C1 segment of cervical spinal cord (tissue), 14 donors: ENCODE data around the gene KLF13.

ENCODE experiments used
- DNase-seq, 14 donors: peaks; one replicate each; lab custom pipeline; 2025; lab: John Stamatoyannopoulos, UW

Gene KLF13

GRCh38 chr15:31361764-31362515 is 35.3 kb downstream of the KLF13 start:
- DNase-seq = no peak

DNA sequence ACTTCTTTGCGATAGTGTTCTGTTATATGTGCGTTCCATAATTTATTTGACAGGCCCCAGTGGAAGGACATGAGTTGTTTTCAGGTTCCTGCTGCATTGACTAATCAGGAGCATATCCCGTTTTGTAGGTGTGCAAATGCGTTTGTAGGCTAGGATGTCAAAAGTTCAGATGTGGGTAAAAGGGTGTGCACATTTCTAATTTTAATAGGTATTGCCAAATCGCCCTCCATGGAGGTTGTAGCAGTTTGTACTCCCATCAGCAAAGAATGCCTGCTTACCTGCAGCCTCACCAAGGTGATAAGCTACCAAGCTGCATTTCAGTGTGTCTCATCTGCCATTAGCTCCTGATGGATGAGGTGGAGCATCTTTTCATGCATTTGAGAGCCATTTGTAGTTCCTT is 36.3 kb downstream of the KLF13 start:
- DNase-seq = no peak

GRCh38 chr15:31364301-31365031 is 37.8 kb downstream of the KLF13 start:
- peak in 2 of 14 donors; percentile 29 to 64 for DNase-seq

GRCh38 chr15:31365032-31365654 is 38.5 kb downstream of the KLF13 start:
- DNase-seq = no peak

DNA sequence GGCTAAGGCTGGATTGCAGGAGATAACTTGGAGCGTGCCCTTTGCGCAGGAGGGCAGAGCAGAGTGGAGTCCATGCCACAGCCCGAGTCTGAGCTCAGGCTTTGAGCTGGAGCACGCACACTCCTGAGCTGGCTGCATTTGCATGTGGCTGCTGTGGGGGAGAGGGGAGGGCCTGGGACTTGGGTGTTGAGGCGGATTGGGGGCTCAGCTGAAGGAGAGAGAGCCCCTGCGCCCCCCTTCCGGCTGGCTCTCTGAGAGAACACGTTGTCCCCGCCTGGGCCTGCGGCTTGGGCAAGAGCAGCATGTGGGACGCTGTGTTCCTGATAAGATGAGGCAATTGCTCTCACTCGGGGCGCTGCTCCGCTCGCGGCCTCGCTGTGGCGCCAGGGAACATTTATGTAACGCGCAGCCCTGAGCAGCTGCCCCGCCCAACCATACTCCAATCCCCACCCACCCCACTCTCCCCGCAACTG is 39.1 kb downstream of the KLF13 start:
- peak in 13 of 14 donors; percentile 18 to 96 (median 83) for DNase-seq

DNA sequence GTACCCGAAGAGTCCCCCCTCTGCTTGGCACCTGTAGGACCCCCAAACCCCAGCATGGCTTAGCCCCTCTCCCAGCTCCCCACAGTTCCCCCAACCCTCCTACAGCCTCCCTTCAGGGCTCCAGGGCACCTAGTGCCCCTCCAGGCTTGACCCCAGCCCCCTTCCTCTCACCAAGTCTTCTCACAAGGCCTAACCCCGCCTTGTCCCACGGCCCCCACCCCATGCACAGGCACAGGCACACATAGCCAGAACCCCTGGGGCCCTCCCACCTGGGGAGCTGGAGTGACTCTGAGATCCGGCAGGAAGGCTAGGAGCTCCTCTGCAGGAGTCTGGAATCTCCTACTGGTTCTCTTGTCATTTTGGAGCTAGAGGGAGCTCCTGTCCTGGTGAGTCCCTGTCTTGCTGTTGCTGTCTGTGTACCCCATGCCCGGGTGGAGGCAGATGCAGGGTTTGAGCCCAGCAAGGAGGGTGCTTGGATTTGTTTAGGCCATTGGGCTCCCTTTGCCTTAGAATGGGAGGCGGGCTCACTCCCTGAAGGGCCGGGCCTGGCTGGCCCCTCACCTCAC is 39.6 kb downstream of the KLF13 start:
- peak in 2 of 14 donors; percentile 68 to 84 for DNase-seq

DNA sequence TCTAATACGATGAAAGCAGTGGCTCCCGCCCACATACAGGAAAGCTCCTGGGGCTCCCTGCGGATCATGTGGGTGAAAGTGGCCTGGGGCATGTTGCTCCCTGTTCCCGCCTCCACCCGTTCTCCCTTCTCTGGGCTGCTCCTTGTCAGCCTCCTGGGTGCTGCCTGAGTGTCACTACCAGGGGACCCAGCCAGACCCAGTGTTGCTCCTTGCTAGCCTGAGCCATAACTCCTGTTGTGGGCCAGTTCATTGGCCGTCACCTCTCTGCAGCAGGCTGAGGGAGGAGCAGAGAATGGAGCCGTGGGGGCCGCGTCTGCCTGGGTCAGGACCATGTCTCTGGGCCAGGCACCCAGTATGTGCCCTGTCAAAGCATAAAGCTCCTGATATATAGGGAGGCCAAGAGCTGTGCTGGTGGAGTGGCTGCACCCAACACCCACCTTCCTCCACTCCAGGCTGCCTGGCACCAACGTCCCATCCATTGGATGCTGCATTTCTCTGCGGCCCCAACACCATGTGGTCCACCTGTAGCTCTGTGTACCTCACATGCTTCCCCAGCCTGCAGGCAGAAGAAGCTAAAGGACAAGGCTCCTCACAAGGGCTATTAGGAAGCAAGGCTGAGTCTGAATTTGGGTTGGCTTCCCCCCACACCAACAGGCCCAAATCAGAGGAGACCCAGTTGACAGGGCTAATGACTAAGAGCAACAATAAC is 40.5 kb downstream of the KLF13 start:
- DNase-seq = peak in 1 of 14 donors; percentile 74

GRCh38 chr15:31367730-31368344 is 41.2 kb downstream of the KLF13 start:
- no peak for DNase-seq

- no peak for DNase-seq
Observed at GRCh38 chr15:31369727-31370126, 43.1 kb downstream of the KLF13 start.

DNA sequence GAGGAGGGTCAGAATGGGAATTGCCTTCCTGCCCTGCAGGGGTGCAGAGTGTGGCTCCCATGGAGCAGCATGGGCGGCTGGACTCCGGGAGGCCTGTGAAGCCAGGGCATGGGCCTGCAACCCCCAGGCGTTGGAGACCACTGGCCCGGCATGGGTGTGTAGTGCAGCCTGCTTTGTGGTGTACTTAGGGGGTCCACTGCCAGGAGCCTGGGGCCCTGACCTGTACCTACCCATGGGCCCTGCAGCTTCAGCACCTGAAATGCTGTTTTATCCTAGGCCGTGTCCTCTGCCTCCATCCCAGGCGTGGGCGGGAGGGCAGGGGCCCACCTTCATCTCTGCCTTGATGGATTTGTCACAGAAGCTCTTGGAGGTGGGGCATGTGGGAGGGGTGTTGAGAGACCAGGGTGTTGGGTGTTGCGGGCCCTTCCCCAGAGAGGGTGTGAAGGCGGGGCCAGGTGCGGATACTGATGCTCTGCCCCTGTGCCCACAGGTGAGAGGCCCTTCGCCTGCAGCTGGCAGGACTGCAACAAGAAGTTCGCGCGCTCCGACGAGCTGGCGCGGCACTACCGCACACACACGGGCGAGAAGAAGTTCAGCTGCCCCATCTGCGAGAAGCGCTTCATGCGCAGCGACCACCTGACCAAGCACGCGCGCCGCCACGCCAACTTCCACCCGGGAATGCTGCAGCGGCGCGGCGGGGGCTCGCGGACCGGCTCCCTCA is 45.0 kb downstream of the KLF13 start:
- DNase-seq = no peak

- peak in 4 of 14 donors; percentile 13 to 61 (median 51) for DNase-seq
Observed at GRCh38 chr15:31372635-31373091, 46.0 kb downstream of the KLF13 start.

DNA sequence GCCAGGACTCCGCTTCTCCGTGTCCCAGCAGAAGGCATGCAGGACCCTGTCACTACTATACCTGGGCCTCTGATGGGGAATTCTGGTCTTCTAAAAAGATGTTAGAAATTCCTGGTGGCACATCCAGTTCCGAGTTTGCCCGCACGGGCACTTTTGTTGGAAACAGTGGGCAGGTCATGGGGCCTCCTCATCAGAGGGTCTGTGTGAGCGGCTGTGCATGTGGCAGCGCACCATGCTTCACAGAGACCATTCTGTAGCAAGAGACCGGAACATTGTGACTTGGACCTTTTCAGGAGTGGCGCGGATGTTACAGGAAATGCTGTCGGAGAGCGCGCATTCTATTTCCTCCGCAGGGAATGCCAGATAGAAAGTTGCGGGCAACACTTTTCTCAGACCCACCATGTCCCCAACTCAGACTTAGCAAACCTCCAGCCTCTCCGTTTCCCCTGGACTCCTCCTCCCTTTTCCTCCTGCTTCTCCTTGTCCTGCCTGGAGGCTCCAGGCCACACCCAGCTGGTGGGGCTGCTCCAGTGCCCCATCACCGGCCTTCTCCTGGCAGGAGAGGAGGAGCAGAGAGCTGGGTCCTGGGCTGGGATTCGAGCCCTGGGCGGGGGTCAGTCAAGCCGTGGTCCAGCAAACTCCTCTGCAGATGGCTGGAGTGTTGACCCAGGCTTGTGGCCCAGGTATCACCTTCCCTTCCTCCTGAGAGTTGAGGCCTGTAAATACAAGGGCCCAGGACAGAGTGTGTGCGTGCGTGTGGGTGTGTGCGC is 46.6 kb downstream of the KLF13 start:
- DNase-seq = no peak

DNA sequence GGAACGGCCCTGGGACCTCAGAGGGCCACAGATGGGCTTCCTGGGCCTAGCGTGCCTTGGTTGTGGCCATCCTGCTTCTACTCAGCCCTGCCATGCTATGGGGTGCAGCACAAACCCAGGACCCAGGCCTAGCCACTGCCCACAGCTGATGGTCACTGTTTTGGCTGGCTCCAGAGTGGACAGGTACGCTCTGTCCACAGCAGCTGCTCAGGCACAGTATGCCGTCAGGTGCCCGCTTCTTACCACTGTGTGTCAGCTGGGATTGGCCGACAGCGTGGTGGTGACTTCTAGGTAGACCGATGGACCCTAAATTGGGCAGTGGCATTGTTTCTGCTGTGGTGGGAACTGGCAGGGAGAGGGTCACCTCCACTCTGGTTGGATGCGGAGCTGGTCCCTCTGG is 47.3 kb downstream of the KLF13 start:
- no peak for DNase-seq

- no peak for DNase-seq
Observed at GRCh38 chr15:31374489-31374888, 47.9 kb downstream of the KLF13 start.

DNA sequence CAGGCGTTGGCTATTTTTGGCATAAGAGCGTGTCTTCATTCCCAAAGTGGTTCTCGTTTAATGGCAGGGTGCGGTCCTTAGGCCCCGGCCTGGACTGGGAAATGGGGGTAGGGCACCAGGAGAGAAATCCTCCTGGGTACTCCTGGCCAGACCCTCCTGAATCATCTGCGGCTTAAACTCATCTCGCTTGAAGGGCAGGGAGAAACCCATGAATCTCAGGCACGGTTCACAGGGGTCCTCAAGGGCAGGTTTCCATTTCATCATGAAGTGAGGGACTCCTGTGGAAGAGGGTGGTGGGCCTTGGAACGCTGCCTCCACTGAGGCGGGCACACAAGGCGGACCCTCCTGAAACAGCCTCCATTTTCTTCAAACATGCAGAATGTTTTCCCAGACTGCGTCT is 48.4 kb downstream of the KLF13 start:
- no peak for DNase-seq

- DNase-seq = no peak
Observed at GRCh38 chr15:31375772-31376171, 49.1 kb downstream of the KLF13 start.

DNA sequence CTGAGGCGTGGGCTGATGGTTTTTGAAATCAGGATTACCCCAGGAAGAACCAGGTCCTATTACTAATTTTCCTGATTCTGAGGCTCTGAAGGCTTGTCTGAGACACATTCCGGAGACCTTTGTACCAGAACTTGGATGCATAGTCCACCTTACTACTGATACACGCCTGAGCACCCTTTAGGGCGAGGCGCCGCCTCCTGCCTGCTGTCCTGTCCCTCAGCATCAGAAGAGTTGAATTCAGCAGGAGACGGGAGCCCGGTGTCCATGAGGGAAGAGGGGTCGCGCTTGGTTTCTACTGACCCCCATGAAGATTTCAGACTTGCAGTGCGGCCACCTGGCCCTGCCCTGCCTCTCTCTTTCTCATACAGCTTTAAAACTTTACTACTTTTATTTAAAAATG is 49.9 kb downstream of the KLF13 start:
- no peak for DNase-seq

GRCh38 chr15:31377030-31377429 is 50.4 kb downstream of the KLF13 start:
- DNase-seq = no peak

DNA sequence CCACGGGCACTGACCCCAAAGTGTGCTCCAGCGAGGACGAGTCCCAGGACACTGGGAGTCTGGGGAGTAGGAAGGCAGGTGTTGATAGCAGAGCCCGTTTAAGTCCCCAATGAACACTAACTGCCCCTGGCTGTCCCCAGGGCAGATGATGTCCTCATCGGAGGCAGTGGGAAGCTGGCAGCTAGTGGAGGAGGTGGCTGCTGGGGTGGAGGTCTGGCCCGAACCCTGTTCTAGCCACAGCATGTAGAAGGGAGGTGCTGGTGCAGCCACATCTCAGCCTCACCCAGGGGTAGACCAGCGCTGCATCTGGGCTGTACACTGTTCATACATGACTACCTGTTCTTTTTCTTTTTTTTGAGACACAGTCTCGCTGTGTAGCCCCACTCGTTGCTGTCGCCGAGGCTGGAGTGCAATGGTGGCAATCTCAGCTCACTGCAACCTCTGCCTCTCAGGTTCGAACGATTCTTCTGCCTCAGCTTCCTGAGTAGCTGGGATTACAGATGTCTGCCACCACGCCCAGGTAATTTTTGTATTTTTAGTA is 51.8 kb downstream of the KLF13 start:
- DNase-seq = no peak
